ENCODE measurements around the gene RAP1GAP.

The RAP1GAP gene

DNA sequence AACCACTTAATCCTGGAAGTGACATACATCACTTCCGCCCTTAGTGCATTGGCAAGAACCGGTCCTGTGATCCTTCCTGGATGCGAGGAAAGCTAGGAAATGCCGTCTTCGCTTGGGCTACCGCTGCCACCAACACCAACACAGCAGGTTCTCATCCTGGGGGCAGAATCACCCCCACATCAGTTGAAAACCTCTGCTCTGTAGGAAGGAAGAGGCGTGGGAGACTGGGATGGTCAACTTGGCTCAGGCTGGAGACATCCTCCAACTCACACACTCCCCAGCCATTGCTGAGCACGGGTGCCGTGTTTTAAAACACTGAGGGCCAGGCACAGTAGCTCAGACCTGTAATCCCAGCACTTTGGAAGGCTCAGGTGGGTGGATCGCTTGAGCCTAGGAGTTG is 85.1 kb downstream of the RAP1GAP start:
- no peak overlapping the region for H3K4me3 ChIP-seq (ENCODE audit: low read depth in 1 of 2, low read length in 2 of 2)
- H3K9ac ChIP-seq (ENCODE audit: low read depth, low read length) = no peak overlapping the region
- no peaks in the 10 kb centered on the region for H3K4me1 ChIP-seq (ENCODE audit: insufficient read depth, low read length)
- H2AFZ ChIP-seq (ENCODE audit: low read depth, low read length) = no peak overlapping the region
- no peaks in the 10 kb centered on the region for H3K36me3 ChIP-seq (ENCODE audit: insufficient read depth, low read length)
- TF ChIP-seq, protein P1, sequence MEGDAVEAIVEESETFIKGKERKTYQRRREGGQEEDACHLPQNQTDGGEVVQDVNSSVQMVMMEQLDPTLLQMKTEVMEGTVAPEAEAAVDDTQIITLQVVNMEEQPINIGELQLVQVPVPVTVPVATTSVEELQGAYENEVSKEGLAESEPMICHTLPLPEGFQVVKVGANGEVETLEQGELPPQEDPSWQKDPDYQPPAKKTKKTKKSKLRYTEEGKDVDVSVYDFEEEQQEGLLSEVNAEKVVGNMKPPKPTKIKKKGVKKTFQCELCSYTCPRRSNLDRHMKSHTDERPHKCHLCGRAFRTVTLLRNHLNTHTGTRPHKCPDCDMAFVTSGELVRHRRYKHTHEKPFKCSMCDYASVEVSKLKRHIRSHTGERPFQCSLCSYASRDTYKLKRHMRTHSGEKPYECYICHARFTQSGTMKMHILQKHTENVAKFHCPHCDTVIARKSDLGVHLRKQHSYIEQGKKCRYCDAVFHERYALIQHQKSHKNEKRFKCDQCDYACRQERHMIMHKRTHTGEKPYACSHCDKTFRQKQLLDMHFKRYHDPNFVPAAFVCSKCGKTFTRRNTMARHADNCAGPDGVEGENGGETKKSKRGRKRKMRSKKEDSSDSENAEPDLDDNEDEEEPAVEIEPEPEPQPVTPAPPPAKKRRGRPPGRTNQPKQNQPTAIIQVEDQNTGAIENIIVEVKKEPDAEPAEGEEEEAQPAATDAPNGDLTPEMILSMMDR (IDR thresholded peaks at IDR 0.05; ENCODE audit: borderline replicate concordance, extremely low read depth, low read length, poor library complexity, severe bottlenecking) = no peak
- TF ChIP-seq EZH2 (IDR thresholded peaks at IDR 0.05; ENCODE audit: borderline replicate concordance, low read depth, low read length, severe bottlenecking) = no peak
- no peaks in the 10 kb centered on the region for H3K9me3 ChIP-seq (ENCODE audit: insufficient read depth, low read length, severe bottlenecking)
- H4K20me1 ChIP-seq (ENCODE audit: insufficient read depth, low read length) = no peaks in the 10 kb centered on the region; the same call in 1 of the 2 replicates
- peaks cover 5% of the 10 kb centered on the region for H3K27me3 ChIP-seq (ENCODE audit: insufficient read depth, low read length, poor library complexity)
- ATAC-seq (ENCODE audit: insufficient read depth, low read depth) (no peak), DNase-seq (no peak)
- no peak overlapping the region for H3K4me2 ChIP-seq (ENCODE audit: insufficient read depth, low read length)
- no peaks in the 10 kb centered on the region for H3K79me2 ChIP-seq (ENCODE audit: insufficient read depth, low read length)
- H3K27ac ChIP-seq (ENCODE audit: low read length) = no peak overlapping the region

DNA sequence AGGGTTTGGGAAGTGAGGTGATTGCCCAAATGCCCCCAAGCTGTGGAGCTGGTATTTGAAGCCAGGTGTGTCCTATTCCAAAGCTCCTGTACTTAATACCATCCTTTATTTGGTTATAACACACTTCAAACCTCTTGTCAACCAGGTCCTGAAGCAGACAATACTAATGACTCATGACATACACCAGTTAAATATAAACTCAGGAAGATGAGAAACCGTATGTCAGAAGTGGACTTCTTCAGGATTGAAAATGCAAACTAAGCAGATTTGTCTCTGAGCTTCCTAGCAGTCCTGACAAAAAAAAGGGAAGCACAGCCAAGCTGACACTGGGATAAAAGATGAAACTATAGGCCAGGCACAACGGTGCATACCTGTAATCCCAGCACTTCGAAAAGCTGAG is 89.4 kb downstream of the RAP1GAP start:
- no peak overlapping the region for H3K4me2 ChIP-seq (ENCODE audit: insufficient read depth, low read length)
- H3K79me2 ChIP-seq (ENCODE audit: insufficient read depth, low read length) = no peaks in the 10 kb centered on the region
- no peaks in the 10 kb centered on the region for H3K36me3 ChIP-seq (ENCODE audit: insufficient read depth, low read length)
- H3K27ac ChIP-seq (ENCODE audit: low read length) = no peak overlapping the region
- DNase-seq = no peak
- no peak overlapping the region for H3K4me3 ChIP-seq (ENCODE audit: low read depth in 1 of 2, low read length in 2 of 2)
- TF ChIP-seq EZH2 (IDR thresholded peaks at IDR 0.05; ENCODE audit: borderline replicate concordance, low read depth, low read length, severe bottlenecking) = no peak
- TF ChIP-seq, protein P1 (IDR thresholded peaks at IDR 0.05; ENCODE audit: borderline replicate concordance, extremely low read depth, low read length, poor library complexity, severe bottlenecking) = no peak
- no peaks in the 10 kb centered on the region for H3K4me1 ChIP-seq (ENCODE audit: insufficient read depth, low read length)
- H3K9me3 ChIP-seq (ENCODE audit: insufficient read depth, low read length, severe bottlenecking) = no peaks in the 10 kb centered on the region
- H3K9ac ChIP-seq (ENCODE audit: low read depth, low read length) = no peak overlapping the region
- no peaks in the 10 kb centered on the region; the same call in none of the 2 replicates for H4K20me1 ChIP-seq (ENCODE audit: insufficient read depth, low read length)
- peaks cover 5% of the 10 kb centered on the region for H3K27me3 ChIP-seq (ENCODE audit: insufficient read depth, low read length, poor library complexity)
- ATAC-seq (ENCODE audit: insufficient read depth, low read depth) = no peak
- H2AFZ ChIP-seq (ENCODE audit: low read depth, low read length) = no peak overlapping the region

DNA sequence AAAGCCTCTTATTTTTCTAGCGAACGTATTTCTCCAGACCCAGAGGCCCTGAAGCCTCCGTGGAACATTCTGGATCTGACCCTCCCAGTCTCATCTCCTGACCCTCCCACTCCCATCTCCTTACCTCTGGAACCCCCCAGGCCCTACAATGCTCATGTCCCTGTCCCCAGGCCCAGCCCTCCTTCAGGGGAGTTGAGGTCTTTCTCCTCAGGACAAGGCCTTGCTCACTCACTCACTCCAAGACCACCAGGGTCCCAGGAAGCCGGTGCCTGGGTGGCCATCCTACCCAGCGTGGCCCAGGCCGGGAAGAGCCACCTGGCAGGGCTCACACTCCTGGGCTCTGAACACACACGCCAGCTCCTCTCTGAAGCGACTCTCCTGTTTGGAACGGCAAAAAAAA is 91.2 kb downstream of the RAP1GAP start:
- Histone ChIP-seq H3K4me2 (ENCODE audit: insufficient read depth, low read length) (no peak overlapping the region), H2AFZ (ENCODE audit: low read depth, low read length) (no peak overlapping the region), H3K9ac (ENCODE audit: low read depth, low read length) (no peak overlapping the region), H4K20me1 (ENCODE audit: insufficient read depth, low read length) (no peaks in the 10 kb centered on the region; the same call in none of the 2 replicates), H3K36me3 (ENCODE audit: insufficient read depth, low read length) (no peaks in the 10 kb centered on the region), H3K9me3 (ENCODE audit: insufficient read depth, low read length, severe bottlenecking) (no peaks in the 10 kb centered on the region), H3K79me2 (ENCODE audit: insufficient read depth, low read length) (no peaks in the 10 kb centered on the region), H3K4me1 (ENCODE audit: insufficient read depth, low read length) (no peaks in the 10 kb centered on the region), H3K27me3 (ENCODE audit: insufficient read depth, low read length, poor library complexity) (peaks cover 5% of the 10 kb centered on the region), H3K4me3 (ENCODE audit: low read depth in 1 of 2, low read length in 2 of 2) (no peak overlapping the region), H3K27ac (ENCODE audit: low read length) (no peak overlapping the region)
- no peak for DNase-seq
- ATAC-seq (ENCODE audit: insufficient read depth, low read depth) = no peak
- no peak for TF ChIP-seq EZH2 (IDR thresholded peaks at IDR 0.05; ENCODE audit: borderline replicate concordance, low read depth, low read length, severe bottlenecking)
- TF ChIP-seq, protein P1 (IDR thresholded peaks at IDR 0.05; ENCODE audit: borderline replicate concordance, extremely low read depth, low read length, poor library complexity, severe bottlenecking) = no peak

DNA sequence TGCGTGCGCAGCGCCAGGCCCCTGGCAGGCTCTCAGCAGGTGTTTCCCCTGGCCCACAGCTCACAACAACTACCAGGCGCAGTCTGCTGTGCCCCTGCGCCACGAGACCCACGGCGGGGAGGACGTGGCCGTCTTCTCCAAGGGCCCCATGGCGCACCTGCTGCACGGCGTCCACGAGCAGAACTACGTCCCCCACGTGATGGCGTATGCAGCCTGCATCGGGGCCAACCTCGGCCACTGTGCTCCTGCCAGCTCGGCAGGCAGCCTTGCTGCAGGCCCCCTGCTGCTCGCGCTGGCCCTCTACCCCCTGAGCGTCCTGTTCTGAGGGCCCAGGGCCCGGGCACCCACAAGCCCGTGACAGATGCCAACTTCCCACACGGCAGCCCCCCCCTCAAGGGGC is 91.8 kb downstream of the RAP1GAP start:
- H3K9ac ChIP-seq (ENCODE audit: low read depth, low read length) = no peak overlapping the region

More for the DNA sequence above, 91.8 kb downstream of the RAP1GAP start:
- H3K4me1 ChIP-seq (ENCODE audit: insufficient read depth, low read length) = no peaks in the 10 kb centered on the region
- no peaks in the 10 kb centered on the region; the same call in none of the 2 replicates for H4K20me1 ChIP-seq (ENCODE audit: insufficient read depth, low read length)
- no peaks in the 10 kb centered on the region for H3K79me2 ChIP-seq (ENCODE audit: insufficient read depth, low read length)
- ATAC-seq (ENCODE audit: insufficient read depth, low read depth) = no peak
- no peak overlapping the region for H3K27ac ChIP-seq (ENCODE audit: low read length)
- TF ChIP-seq EZH2 (IDR thresholded peaks at IDR 0.05; ENCODE audit: borderline replicate concordance, low read depth, low read length, severe bottlenecking) = no peak
- TF ChIP-seq, protein P1 (IDR thresholded peaks at IDR 0.05; ENCODE audit: borderline replicate concordance, extremely low read depth, low read length, poor library complexity, severe bottlenecking) = no peak
- no peak overlapping the region for H3K4me2 ChIP-seq (ENCODE audit: insufficient read depth, low read length)
- no peaks in the 10 kb centered on the region for H3K36me3 ChIP-seq (ENCODE audit: insufficient read depth, low read length)
- H3K9me3 ChIP-seq (ENCODE audit: insufficient read depth, low read length, severe bottlenecking) = no peaks in the 10 kb centered on the region
- no peak overlapping the region for H2AFZ ChIP-seq (ENCODE audit: low read depth, low read length)
- DNase-seq = no peak
- peaks cover 5% of the 10 kb centered on the region for H3K27me3 ChIP-seq (ENCODE audit: insufficient read depth, low read length, poor library complexity)
- H3K4me3 ChIP-seq (ENCODE audit: low read depth in 1 of 2, low read length in 2 of 2) = no peak overlapping the region
